Vagina (tissue), 2 donors: Measurements from ENCODE around the gene LDLRAD1. TPM values are rescaled to one million over a fixed set of nuclear protein-coding genes. Genes with fewer than 3 reads are reported as not detected.

Experiments
- DNase-seq, 2 donors: peaks; one replicate each; pipeline ENCODE4 v3.0.0-alpha.2; 2017; ENCODE audit errors: extremely low spot score in 2 of 2
- H3K27ac ChIP-seq: fragments of 200-600 bp; sonication (generic); one replicate; pipeline ENCODE4 v1.5.1; 2019
- H3K27me3 ChIP-seq: fragments of 200-600 bp; sonication (generic); one replicate; pipeline ENCODE4 v1.5.1; 2019
- H3K36me3 ChIP-seq, 2 donors: fragments of 200-600 bp; sonication (generic); one replicate each; pipeline ENCODE4 v1.5.1; 2017 to 2019
- H3K4me1 ChIP-seq: fragments of 200-600 bp; sonication (generic); one replicate; pipeline ENCODE4 v1.5.1; 2019
- H3K4me3 ChIP-seq, 2 donors: fragments of 200-600 bp; sonication (generic); 1 replicate in 1 of 2; 2 replicates in 1 of 2; pipeline ENCODE4 v1.5.1; 2016 to 2019
- H3K9me3 ChIP-seq: fragments of 200-600 bp; sonication (generic); one replicate; pipeline ENCODE4 v1.5.1; 2019
- CTCF ChIP-seq, 3 experiments: fragments of 450-650 bp in 2 of 3; fragments of 200-600 bp in 1 of 3; sonication (generic) in 1 of 3; IDR thresholded peaks; one replicate each; pipeline ENCODE4 v1.5.1; 2017 to 2019; ENCODE audit warnings: antibody characterized with exemption in 3 of 3, mild to moderate bottlenecking in 2 of 3, moderate library complexity in 2 of 3
- POLR2A ChIP-seq, 2 donors: fragments of 450-650 bp; IDR thresholded peaks; one replicate each; pipeline ENCODE4 v1.6.1; 2017; ENCODE audit warnings: antibody characterized with exemption in 2 of 2, mild to moderate bottlenecking in 2 of 2, moderate library complexity in 2 of 2
- POLR2AphosphoS5 ChIP-seq, 2 donors: sonication (generic); formaldehyde crosslinking; IDR thresholded peaks; one replicate each; pipeline ENCODE4 v1.9.0; 2017; ENCODE audit warnings: antibody characterized with exemption in 2 of 2, mild to moderate bottlenecking in 2 of 2, low read depth in 1 of 2; ENCODE audit not compliant: insufficient read depth in 1 of 2
- intact Hi-C: fragments of 100-400 bp; cut with DNase I; formaldehyde crosslinking; loops from one replicate; pipeline ENCODE4 v1.15.1; 2023
- total RNA-seq: library from RNA; depleted of rRNA; stranded (reverse); fragments of >200 nt; gene quantifications from one replicate; pipeline ENCODE4 v1.2.3, GENCODE V29; 2016

The LDLRAD1 gene, protein sequence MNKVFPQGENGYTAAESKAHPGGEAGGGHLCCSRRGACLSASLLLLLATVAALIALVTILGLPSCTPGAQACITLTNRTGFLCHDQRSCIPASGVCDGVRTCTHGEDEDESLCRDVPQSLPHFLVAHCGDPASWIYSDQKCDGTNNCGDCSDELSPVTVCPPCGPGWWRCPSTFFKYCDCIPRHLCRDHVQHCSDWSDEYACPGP
- not detected for total RNA-seq

DNA sequence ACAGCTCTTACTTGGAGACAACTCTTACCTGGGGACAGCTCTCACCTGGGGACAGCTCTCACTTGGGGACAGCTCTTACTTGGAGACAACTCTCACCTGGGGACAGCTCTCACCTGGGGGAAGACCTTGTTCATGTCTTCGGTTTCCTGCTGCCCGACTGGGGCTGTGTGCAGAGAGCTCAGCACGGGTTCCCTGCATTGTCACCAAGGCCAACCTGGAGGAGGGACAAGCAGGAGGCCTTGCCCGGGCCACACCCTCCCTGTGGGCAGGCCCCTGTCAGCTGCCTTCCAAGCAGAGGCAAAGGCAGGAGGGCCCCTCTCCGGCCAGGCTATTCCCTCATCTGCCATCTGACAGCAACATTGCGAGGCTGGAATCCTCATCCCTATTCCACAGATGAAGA is at the start of gene LDLRAD1:
Gene LDLRAD1 (minus strand): TSS at position 208 of the 400 bp plus-strand sequence. CDS start 74 bp downstream, at position 134.
- no peak within 1 kb of the TSS for H3K27ac ChIP-seq
- intact Hi-C loops = no loop called here
- no peak for TF ChIP-seq POLR2AphosphoS5 (IDR thresholded peaks at IDR 0.05; ENCODE audit: insufficient read depth in 1 of 2, low read depth in 1 of 2)
- no peak for TF ChIP-seq POLR2A (IDR thresholded peaks at IDR 0.05)
- no peak for TF ChIP-seq CTCF (IDR thresholded peaks at IDR 0.05)

DNA sequence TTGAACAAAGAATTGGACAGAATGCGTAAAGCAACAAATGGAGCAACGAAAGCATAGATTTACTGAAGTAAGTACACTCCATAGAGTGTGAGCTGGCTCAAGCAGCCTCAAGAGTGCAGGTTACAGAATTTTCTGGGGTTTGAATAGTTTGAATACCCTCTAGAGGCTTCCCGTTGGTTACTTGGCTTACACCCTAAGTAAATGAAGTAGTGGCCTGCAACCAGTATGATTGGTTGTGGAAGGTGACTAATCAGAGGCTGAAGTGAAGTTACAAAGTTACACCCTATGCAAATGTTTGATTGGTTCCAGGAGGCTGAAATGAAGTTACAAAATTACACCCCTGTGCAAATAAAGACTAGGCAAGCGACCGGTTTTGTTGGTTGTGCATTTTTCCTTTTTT is 46.3 kb upstream of the LDLRAD1 start:
- TF ChIP-seq CTCF (IDR thresholded peaks at IDR 0.05) (no peak), POLR2A (IDR thresholded peaks at IDR 0.05) (no peak), POLR2AphosphoS5 (IDR thresholded peaks at IDR 0.05; ENCODE audit: insufficient read depth in 1 of 2, low read depth in 1 of 2) (no peak)
- no peaks in the 10 kb centered on the region for H3K4me1 ChIP-seq
- H3K27ac ChIP-seq = no peak overlapping the region
- DNase-seq = no peak
- intact Hi-C loops = no loop called here
- H3K4me3 ChIP-seq = no peak overlapping the region
- no peaks in the 10 kb centered on the region for H3K36me3 ChIP-seq
- no peaks in the 10 kb centered on the region for H3K27me3 ChIP-seq
- H3K9me3 ChIP-seq = no peaks in the 10 kb centered on the region

More for the DNA sequence above, at the start of gene LDLRAD1:
- no peaks in the 10 kb centered on the region for H3K27me3 ChIP-seq
- no peaks in the 10 kb centered on the region for H3K4me1 ChIP-seq
- DNase-seq = no peak
- no peak within 1 kb of the TSS for H3K4me3 ChIP-seq
- no peaks in the 10 kb centered on the region for H3K9me3 ChIP-seq
- no peaks in the 10 kb centered on the region for H3K36me3 ChIP-seq

DNA sequence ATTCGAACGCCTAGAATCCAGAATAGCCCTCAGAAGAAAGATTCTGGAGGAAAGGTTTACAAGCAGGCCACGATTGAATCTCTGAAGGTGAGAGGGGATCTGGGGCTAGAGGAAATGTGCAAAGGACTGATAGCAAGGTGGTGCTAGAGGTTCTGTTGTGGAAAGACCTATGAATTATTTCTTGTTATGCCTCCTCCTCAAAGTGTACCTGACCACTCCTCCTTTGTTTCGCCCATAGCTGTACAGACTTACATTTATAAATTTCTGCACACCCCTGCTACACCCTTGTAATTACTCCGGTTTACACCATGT is 36.4 kb upstream of the LDLRAD1 start:
- DNase-seq = no peak
- Histone ChIP-seq H3K4me3 (peak overlapping the region; percentile 92 to 100), H3K9me3 (no peaks in the 10 kb centered on the region), H3K27me3 (no peaks in the 10 kb centered on the region), H3K4me1 (peaks cover 38% of the 10 kb centered on the region), H3K27ac (no peak overlapping the region), H3K36me3 (no peaks in the 10 kb centered on the region)
- no peak for TF ChIP-seq POLR2A (IDR thresholded peaks at IDR 0.05)
- no peak for TF ChIP-seq CTCF (IDR thresholded peaks at IDR 0.05)
- TF ChIP-seq POLR2AphosphoS5 (IDR thresholded peaks at IDR 0.05; ENCODE audit: insufficient read depth in 1 of 2, low read depth in 1 of 2) = no peak
- intact Hi-C loops = loop anchor here (5.0 kb wide), 1 partner anchor 107 kb away; the partner anchor contains the start of genes IFT25 and LRRC42

DNA sequence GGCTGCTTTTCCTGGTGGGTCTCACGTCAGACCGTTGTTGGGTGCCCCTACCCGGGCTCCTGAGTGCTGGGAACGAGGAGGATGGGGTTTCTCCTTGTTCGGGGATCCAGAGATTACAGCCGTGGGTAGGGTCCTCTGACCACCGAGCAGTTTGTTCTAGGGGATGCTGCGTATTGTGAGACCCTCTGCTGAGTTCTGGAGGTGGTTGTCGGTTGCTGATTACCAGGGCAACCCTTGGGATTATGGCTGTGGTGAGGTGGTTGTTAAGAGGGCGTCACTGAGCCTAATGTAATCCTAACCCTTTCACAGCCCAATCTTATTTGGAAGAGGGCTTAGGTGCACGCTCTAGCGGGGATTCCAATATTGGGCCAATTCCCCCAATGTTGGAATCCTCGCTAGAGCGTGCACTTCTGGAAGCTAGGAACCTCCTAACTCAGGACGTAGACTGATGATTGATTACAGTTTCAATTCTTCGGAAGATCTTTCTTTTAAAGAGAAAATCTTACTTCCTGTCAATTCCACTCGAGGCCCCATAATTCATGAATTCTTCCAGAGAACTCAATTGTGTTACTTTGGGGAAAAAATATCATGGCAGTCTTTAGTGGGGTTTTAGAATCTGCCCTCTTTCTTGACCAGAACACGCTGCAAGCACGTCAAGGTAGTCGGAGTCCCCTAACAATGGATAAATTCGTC is 35.9 kb upstream of the LDLRAD1 start:
- H3K4me3 ChIP-seq = peak overlapping the region; percentile 92 to 100
- H3K9me3 ChIP-seq = no peaks in the 10 kb centered on the region
- TF ChIP-seq CTCF (IDR thresholded peaks at IDR 0.05) = no peak
- TF ChIP-seq POLR2A (IDR thresholded peaks at IDR 0.05) = no peak
- TF ChIP-seq POLR2AphosphoS5 (IDR thresholded peaks at IDR 0.05; ENCODE audit: insufficient read depth in 1 of 2, low read depth in 1 of 2) = no peak
- H3K36me3 ChIP-seq = no peaks in the 10 kb centered on the region
- DNase-seq = no peak
- intact Hi-C loops = loop anchor here (5.0 kb wide), 1 partner anchor 107 kb away; the partner anchor contains the start of genes IFT25 and LRRC42
- peak overlapping the region; percentile 91 for H3K27ac ChIP-seq
- H3K4me1 ChIP-seq = peaks cover 43% of the 10 kb centered on the region
- H3K27me3 ChIP-seq = no peaks in the 10 kb centered on the region
